KBM-7 (cell line): ENCODE results near the gene WDFY2.
"Not testable (repeated sequence)": the region's sequence is repeated elsewhere in the genome, so short reads cannot be mapped to it uniquely, and the experiment has no call there.

Source experiments
- DNase-seq: peaks from one replicate; pipeline ENCODE4 v3.0.0-alpha.2; 2015
- in situ Hi-C: fragments of 300-500 bp; cut with MboI; formaldehyde crosslinking; loops from 2 replicates; pipeline ENCODE4 v1.14.3; 2020; ENCODE audit warnings: low sequenced_read_pairs, low pct_unique_long_range_greater_than_20kb, mixed read lengths

The WDFY2 gene

DNA sequence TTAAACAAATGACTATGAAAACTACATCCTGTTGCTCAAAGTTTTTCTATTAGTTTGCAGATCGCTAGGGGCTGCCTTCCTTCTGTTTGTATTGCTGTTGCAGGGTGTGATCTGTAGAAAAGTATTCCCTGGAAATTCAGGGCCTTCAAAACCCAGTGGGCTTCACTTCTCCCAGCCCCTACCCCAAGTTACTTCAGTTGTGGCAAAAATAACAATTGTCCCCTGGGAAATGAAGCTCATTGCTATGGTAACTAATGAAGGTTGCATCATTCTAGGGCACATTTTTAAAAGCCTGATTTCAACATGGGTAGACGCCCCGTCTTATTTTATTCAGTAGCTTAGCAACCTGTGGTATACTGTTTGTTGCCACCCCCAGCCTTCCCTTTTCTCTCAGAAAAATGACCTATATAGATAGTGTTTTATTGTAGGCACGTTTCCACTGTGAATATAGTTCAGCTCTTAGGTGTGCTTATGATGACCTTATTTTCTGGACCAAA is 60.9 kb downstream of the WDFY2 start:
- in situ Hi-C loops, result no loop called here
- DNase-seq, result peak; percentile 78

DNA sequence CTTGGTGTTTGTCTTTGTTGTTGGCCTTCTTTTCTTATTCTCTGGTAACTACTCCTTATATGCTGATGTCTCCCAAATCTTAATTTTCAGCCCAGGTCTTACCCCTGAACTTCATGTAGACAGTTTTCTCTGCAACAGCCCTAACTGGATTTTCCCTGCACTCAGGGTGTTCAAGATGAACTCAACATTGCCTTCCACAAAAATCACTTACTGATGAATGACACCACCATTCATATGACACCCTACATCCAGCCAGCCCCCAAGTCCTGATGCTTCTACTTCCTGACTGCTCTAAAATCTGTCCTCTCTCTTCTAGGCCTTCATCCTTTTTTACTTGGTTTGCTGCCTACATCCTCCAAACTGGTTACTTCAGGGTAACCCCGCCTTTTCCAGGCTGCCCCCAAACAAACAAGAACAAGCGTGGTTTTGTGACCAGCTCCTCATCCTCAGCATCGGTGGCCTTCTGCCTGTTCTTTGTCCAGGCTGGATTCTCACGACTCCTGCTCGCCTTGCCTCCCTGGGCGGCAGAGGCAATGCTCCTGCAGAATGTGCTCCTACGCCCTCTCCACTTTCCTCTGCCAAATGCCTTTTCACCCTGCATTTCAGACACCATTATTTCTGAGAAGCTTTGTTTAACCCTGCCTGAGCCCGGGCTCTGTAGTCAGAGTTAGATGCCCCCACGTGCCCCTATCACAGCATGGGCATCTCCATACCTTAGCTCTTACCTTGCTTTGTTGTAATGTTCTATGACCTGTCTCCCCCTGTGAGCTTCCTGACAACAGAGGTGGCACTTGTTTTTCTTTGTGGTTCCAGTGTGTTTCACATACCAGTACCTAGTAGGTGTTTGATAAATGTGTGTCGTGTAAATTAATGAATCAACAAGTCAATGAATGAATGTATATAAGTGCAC is 61.8 kb downstream of the WDFY2 start:
- in situ Hi-C loops, result no loop called here
- DNase-seq, result no peak

DNA sequence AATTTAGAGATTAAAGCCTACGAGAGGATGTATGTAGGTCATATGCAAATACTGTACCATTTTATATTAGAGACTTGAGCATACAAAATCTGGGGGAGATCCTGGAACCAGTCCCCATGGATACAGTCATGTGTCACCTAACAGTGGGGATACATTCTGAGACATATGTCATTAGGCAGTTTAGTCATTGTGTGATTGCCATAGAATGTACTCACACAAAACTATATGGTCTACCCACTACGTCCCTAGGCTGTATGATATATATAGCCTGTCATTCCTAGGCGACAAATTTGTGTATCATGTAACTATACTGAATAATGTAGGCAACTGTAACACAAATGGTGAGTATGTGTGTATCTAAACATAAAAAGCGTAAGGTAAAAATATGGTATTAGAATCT is 62.8 kb downstream of the WDFY2 start:
- no peak for DNase-seq
- in situ Hi-C loops, result no loop called here

DNA sequence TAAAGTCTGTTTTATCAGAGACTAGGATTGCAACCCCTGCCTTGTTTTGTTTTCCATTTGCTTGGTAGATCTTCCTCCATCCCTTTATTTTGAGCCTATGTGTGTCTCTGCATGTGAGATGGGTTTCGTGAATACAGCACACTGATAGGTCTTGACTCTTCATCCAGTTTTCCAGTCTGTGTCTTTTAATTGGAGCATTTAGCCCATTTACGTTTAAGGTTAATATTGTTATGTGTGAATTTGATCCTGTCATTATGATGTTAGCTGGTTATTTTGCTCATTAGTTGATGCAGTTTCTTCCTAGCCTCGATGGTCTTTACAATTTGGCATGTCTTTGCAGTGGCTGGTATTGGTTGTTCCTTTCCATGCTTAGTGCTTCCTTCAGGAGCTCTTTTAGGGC is 67.9 kb downstream of the WDFY2 start:
- in situ Hi-C loops, DNase-seq: not testable (repeated sequence)

DNA sequence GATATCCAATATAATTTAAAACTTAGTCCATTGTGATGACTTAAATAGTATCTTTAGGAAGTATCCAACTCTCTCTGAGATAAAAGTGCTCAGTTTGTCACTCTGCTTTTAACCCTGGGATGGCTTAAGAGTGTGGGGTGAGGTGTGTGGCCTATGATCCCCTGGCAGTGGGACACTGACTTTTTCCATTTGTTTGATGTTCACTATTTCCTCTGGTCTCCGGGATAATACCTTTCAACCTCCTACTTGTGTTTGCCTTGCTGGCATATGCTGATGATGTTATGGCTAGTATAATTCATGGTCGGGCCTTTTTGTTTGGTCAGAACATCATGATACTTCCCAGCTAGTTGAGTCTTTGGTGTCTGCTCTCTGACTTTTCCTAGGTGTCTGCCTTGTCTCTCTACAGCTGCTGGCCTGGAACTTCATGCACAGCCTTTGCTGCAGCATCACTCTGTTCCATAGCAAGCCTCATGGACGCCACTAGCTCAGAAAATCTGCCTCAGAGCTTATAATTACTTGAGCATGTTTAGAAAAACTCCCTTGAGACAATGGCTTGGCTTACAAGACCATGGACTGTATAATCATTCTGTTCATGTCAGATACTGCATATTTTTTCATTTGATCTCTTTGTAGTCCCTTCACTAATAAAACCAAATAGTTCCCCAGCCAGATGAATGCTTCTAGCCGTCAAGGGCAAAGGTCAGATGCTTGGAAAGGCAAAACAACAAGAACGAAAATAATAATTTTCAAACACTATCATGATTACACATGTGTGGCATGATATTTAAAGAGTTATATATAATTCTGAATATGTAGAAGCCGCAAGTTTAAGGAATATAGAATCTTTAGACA is 75.2 kb downstream of the WDFY2 start:
- in situ Hi-C loops, result no loop called here
- DNase-seq, result no peak

DNA sequence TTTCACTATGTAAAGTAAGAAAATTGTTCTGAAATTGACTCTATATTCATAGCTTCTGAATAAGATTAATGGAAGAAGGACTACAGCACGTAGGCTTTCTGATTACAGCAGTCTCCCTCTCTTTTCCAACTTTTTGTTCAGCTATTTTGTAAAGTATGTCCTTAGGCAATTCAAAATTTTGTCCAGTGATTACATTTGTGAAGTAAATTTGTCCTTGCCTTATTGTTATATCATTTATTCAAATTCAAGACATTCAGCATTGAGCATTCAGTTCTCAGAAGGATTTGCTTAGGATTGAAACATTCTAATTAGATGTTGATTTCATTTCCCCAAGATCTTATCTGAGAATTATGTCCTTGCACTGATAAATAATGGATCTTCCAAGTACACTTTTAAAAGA is 76.6 kb downstream of the WDFY2 start:
- in situ Hi-C loops, result no loop called here
- DNase-seq, result no peak

DNA sequence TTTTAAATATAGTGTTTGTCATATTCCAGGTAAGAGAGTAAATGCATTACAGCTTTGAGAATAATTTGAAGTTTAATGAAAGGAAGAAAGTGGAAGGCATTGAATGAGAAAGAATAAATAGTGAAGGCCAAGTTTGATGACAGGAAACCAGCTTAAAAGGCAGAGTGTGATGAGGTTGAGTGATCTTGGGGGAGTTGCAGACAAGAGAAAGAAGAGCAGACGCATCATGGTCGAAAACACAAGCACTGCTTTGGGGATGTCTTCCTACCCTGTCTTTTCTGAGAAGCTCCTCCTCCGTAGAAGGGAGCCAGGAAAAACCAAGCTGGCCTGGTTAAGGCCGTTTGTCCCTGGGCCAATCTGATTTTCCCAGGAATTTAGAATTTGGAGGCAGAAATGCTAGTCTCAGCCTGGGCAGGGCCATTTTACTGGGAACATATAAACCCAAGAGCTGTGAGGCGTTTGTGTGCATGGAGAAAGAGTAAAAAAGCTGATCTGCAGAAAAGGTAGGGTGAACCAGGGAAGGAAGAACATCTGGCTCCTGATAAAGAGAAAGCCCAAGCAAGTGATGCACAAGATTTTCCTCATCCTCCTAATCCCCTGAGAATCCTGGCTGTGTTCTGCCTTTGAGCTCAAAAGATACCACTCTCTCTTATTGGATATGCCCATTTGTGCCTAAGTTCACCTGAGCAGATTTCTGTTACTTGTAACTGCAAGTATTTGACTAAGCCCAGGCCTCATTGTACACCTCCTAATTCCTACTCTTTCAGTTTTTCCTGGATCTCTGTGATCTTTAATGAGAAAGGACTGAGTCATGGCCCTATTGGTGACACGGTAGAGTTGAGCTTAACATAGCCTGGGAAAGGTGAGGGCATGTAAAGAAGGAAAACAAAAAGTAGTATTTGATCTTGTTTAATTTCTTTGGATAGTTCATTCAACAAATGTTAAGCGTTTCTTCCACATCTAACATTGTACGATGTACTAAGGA is 80.0 kb downstream of the WDFY2 start:
- DNase-seq, result no peak
- in situ Hi-C loops, result no loop called here

DNA sequence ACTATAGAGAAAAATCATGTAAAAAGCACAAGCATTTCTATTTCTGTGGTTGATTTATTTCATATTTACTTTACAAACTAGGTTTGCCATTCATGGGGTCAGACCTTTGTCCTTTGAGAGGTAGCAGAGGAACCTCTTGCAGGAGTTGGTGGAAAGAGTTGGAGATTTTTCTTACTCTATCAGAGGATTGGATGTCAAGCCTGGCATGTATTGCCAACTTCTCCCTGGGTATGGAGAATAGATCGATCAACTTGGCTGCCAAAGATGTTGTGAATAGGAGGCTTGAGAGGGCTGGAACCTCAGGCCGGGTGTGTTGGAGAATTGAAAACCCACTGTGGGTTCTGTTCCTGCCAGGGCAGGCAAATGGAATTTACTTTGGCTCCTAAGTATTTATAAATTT is 81.2 kb downstream of the WDFY2 start:
- in situ Hi-C loops, result no loop called here
- DNase-seq, result no peak

DNA sequence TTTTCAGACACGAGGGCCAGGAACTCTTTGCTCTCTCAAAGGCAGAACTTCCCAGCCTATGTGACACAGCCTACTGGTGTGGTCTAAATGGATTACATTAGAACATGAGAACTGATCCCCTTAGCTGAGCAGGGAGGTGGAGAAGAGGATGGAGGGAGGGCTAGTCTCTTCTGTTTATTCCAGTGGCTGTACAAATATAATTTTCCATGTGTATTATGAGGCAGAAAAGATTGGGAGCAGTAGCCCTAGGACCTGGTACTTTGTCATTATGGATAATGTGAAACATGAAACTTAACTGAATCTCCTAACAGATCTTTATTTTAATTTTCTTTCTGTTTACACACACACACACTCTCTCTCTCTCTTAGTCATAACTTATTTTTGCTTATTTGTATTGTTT is 82.1 kb downstream of the WDFY2 start:
- no peak for DNase-seq
- in situ Hi-C loops, result no loop called here

DNA sequence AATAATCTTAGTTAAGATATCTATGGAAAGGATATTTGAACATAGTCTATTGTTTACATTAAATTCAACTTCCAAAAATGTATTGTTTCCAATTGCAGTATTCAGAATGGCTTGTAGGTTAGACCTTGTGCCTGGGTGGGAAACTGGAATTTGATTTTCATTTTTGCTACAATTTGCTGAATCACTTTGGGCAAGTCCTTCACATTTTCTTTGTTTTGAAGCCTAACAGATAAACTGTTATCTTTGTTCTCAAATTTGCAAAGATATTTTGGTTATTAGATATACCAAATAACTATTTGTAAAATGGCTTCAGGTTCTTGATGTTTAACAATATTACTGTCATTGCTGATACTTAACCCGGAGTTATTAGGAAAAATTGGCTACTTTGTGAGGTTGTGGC is 82.6 kb downstream of the WDFY2 start:
- in situ Hi-C loops, result no loop called here
- DNase-seq, result no peak

DNA sequence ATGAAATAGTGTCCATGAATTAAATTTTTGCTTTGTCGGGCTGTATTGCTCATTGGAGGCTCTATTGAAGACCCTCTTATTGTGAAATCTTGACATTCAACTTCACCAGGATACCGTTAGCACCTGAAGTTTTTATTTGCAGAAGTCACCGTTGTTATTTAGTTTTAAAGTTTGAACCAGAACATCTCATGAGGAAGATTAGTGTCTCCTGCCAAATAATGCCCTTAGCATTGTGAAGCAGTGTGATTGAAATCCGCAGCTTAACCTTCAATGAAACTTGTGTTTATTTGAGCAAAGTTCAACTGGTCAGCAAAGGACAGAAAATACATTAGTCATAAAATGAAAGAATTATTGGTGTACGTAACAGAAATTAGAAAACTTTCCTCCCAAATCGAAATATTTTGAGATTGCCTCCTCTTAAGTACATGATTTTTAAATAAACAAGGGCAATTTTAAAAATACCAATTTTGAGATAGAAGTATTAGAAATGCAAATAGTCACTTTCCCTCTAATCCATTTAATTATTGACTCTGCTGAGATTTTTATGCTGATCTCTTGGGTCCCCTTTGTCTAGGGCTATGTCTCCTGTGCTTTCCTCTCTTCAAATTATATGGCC is 84.4 kb downstream of the WDFY2 start:
- in situ Hi-C loops, result no loop called here
- DNase-seq, result no peak

DNA sequence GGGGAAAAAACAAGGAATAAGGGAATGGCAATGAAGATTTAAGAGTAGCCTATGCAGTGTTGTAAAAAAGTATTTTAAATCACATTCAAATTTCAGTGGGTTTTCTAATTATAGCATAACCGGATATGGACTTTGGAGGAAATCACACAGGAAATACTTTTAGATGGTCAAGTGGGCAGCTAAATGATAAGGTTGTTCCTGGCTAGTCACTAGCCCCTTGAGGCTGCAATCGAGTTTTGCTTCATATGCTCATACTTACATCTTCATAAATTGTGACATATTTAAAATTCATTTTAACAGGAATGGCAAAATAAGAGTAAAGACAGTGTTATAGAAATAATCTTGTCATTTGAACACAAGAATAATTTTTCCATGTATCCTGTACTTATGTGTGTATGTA is 88.9 kb downstream of the WDFY2 start:
- in situ Hi-C loops, result no loop called here
- DNase-seq, result no peak

DNA sequence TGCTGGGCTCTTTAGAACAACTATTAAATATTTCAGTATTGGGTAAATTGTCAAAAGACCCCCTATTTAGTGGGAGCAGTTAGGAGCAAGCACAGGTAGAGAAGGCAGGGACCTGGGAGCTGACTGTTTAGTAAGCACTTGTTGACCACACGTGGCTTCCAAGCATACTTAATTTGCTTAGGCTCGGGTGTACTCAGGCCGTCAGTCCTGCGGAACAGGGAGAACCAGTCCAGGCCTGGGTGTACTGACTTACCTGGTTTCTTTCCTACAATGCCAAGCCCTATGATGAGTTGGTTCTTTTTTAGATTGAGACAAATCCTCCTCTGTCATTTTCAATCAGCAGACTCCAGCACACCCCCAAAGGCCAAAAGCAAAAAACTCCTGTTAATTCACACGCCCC is 90.0 kb downstream of the WDFY2 start:
- DNase-seq, result no peak
- in situ Hi-C loops, result no loop called here

DNA sequence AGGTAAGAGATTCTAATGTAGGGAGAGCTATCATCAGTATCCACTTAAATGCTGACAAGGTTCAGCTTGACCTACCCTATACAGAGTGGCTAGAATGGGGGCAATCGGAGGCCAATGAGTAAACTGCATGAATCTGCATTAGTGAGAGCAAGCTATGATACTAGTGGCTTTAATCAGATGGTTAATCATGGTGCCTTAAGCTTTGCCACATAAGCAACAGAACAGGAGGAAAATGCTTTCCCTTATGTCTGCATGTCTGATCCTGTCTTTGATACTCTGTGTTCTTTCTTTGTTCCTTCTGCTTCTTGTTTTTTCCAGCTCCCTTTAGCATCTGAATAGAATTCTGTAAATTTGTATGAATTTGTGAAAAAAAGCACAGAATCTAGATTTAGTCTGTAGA is 91.1 kb downstream of the WDFY2 start:
- in situ Hi-C loops, result no loop called here
- no peak for DNase-seq

DNA sequence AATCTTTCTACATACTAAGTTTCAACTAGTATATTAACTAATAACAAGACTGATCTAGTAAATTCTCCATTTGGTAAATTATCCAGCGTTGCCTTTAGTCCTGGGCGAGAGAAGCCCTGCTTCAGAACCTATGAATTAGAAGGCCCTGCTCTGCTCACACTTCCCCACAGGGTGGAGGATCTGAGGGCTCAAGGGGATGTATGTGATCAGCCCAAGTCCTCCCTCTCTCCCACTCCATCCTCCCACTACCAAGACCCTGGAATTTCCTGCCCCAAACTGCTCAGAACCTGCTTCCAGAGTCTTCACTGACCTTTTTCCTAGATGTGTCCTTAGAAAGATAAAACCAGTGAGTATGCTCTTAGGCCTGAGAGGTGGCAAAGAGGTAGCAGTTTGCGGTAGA is 91.6 kb downstream of the WDFY2 start:
- in situ Hi-C loops, result no loop called here

DNA sequence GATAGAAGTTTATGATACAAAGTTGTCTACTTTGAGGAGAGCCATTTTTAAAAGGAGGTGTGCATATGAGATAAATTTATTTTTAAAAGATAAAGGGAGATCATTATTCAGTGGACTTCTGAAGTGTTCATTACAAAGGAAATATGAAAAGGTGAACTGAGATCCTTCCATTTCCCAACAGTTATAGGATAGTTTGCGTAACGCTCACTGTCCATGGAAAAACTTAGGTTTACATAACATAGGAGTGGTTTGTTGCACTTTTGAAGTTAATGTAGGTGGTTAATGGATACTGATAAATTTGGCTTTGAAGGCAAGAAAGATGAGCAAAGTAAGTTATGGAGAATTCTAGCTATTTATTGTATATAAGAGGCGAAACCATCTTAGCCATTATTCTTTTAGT is 92.5 kb downstream of the WDFY2 start:
- in situ Hi-C loops, result no loop called here
- DNase-seq, result no peak

More for the DNA sequence above, 91.6 kb downstream of the WDFY2 start:
- DNase-seq, result no peak

DNA sequence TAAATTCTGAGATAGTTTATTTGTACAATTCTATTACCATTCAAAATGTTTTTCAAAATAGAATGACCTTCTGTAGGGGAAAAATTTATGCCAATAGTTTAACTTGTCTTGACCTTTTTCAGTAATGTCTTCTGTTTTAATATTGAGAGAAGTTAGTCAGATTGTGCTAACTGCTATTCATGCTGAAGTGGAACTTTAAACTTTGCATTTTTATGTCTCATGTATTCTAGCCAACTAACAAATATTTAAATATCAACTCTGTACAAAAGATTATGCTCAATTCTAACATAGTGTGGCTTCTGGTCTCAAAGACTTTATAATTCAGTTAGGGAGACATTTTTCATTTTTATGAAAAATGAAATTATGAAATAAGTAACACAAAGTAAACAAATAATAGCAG is 94.2 kb downstream of the WDFY2 start:
- in situ Hi-C loops, result no loop called here
- no peak for DNase-seq

DNA sequence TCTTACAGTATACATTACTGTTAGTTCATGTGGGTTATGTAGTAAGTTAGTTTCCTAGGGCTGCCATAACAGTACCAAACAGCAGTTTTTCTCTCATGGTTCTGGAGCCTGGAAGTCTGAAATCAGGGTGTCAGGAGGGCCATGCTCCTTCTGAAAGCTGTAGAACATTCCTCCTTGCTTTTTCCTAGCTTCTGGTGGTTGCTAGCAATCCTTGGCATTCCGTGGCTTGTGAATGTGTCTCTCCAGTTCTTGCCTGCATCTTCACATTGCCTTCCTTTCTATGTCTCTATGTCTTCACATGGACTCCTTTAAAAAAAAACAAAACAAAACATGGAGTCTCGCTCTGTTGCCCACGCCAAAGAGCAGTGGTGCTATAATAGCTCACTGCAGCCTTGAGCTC is 95.4 kb downstream of the WDFY2 start:
- in situ Hi-C loops, result no loop called here
- no peak for DNase-seq
